Measurements from ENCODE around the gene ABCA4.
A peak's percentile ranks its signal among the peaks of the same experiment; 100 is the strongest.

ABCA4 gene

DNA sequence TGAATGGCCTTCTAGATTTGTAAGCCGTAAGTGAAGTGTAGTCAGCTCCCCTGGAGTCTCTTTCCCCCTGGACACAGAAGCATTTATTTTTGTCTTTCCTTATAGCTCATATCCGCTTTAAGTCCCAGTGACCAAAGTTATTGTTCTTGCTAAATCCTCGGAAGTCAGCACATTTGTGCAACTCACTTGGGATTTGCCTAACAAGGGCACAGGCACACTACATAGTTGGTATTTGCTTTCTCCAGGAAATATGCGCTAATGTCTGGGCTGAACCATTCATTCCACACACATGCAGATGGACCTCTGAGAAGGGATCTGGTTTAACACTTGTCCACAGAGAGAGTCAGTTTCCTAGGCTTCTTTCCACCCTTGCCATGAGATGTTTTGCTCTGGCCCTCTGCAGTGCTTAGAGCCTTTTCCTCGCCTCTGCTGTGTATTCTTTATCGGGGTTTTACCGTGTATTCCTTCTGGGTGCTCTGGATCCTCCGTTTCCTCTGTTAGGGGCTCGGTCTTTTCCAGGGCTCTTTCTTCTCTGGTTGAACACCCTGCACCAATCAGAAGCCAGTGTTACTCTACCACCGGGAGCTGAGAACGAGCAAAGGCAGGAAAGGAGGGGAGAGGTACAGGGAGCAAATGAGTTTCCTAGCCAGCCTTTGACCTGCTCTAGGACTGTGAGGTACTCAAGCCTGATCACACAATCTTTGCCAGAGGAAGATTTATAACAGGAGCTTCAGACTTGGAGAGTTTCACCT lies 72.4 kb downstream of the ABCA4 start:
- H3K36me3 ChIP-seq (ENCODE audit: control insufficient read depth, insufficient read depth, low read length), result no peaks in the 10 kb centered on the region
- H3K27me3 ChIP-seq (ENCODE audit: control insufficient read depth, insufficient read depth, low read length), result no peaks in the 10 kb centered on the region
- no peaks in the 10 kb centered on the region for H3K4me1 ChIP-seq (ENCODE audit: control insufficient read depth, insufficient read depth, low read length)
- H3K9ac ChIP-seq (ENCODE audit: low read length), result no peak overlapping the region
- H3K27ac ChIP-seq (ENCODE audit: low read depth, low read length), result no peak overlapping the region
- H3K4me3 ChIP-seq (ENCODE audit: low read length), result no peak overlapping the region

DNA sequence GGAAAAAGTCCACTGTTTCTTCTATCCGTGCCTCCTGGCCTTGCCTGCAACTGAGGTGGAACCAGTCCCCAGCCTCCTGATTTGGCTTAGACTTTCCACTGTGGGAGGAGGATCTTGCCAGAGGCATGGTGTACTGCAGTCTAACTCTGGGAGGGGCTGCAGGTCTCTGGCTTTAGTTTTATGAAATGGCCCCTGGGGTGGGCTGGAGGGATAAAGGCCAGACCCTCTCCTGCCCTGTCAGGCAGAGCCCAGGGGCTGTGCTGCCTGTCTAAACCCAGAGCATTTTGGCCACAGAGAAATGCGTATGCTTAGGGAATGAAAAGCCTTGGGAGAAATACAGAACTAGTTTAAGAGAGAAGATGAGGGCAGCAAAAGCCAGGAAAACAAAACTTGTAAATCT lies 73.0 kb downstream of the ABCA4 start:
- Histone ChIP-seq H3K4me3 (ENCODE audit: low read length) (no peak overlapping the region), H3K4me1 (ENCODE audit: control insufficient read depth, insufficient read depth, low read length) (no peaks in the 10 kb centered on the region), H3K27ac (ENCODE audit: low read depth, low read length) (no peak overlapping the region), H3K27me3 (ENCODE audit: control insufficient read depth, insufficient read depth, low read length) (no peaks in the 10 kb centered on the region), H3K9ac (ENCODE audit: low read length) (no peak overlapping the region), H3K36me3 (ENCODE audit: control insufficient read depth, insufficient read depth, low read length) (no peaks in the 10 kb centered on the region)

DNA sequence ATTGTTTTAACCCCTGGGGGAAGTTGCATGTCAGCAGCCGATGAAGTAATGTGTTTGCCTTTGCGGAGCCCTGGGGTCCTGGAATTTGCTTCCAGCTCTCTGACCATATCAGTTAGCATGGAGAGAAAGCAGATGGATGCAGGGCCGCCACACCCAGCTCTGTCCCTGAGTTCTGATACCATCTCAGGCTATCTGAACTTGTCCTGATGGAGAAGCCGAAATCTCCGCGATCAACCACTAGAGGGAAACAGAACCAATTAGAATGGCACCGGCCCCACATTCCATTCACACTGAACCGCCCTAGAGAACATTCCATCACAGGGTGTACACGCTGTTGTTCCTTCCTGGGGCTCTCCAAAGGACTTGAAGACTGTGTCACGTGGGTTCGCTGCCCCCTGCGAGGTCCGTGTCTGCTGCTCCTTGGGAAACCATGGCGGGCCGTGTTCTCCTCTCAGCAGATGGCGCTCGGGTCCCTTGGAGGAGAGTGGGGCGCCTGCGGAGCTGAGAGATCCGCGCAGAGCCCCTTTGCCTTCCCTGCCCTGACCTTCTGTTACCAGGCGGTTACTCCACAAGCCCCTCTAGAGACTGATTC lies 75.4 kb downstream of the ABCA4 start:
- H3K4me3 ChIP-seq (ENCODE audit: low read length), result peak overlapping the region; percentile 10
- no peaks in the 10 kb centered on the region for H3K4me1 ChIP-seq (ENCODE audit: control insufficient read depth, insufficient read depth, low read length)
- no peaks in the 10 kb centered on the region for H3K27me3 ChIP-seq (ENCODE audit: control insufficient read depth, insufficient read depth, low read length)
- peak overlapping the region; percentile 30 for H3K27ac ChIP-seq (ENCODE audit: low read depth, low read length)
- no peak overlapping the region for H3K9ac ChIP-seq (ENCODE audit: low read length)
- no peaks in the 10 kb centered on the region for H3K36me3 ChIP-seq (ENCODE audit: control insufficient read depth, insufficient read depth, low read length)

DNA sequence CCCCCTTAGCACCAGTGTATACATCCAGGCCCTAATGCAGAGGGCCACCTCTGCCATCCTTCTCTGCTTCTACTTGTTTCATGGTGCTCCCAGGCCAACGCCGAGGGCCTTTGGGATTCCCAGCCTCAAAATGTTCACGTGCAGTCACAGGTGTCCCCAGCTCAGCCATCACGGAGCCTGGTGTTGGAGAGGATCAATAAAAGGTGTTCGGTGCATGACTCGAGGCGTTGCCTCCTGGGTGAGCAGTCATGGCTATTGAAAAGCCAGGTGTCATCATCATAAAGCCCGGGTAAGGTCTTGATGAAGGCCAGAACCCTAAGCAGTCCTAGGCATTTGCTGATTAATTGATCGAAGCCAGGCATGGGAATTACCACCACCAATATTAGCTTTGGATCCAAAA lies 76.1 kb downstream of the ABCA4 start:
- Histone ChIP-seq H3K4me1 (ENCODE audit: control insufficient read depth, insufficient read depth, low read length) (no peaks in the 10 kb centered on the region), H3K9ac (ENCODE audit: low read length) (no peak overlapping the region), H3K36me3 (ENCODE audit: control insufficient read depth, insufficient read depth, low read length) (no peaks in the 10 kb centered on the region), H3K27me3 (ENCODE audit: control insufficient read depth, insufficient read depth, low read length) (no peaks in the 10 kb centered on the region), H3K4me3 (ENCODE audit: low read length) (no peak overlapping the region), H3K27ac (ENCODE audit: low read depth, low read length) (no peak overlapping the region)

DNA sequence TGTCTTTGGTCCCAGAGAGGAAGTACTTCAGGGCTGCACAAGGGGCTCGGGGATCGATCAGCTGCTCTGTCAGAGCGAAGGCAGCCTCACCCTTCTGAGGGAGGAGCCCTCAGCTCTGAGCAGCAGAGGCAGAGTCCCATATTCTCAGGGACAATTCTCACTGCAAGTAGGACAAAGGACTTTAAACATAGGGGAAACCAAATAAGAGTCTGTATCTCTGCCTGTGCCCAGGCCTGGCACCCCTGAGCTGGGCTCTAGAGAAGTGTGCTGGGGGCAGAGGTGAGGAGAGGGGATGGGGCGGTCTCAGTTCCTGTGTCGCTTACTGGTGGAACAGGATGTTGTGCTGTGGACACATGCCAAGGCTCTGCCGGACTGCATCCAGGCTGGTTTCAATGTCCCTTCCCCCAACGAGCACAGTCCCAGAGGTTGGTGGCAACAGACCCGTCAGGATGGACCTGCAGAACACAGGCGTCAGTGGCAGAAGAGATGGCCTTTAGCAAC lies 76.6 kb downstream of the ABCA4 start:
- Histone ChIP-seq H3K4me1 (ENCODE audit: control insufficient read depth, insufficient read depth, low read length) (no peaks in the 10 kb centered on the region), H3K27me3 (ENCODE audit: control insufficient read depth, insufficient read depth, low read length) (no peaks in the 10 kb centered on the region), H3K9ac (ENCODE audit: low read length) (no peak overlapping the region), H3K27ac (ENCODE audit: low read depth, low read length) (peak overlapping the region; percentile 3), H3K4me3 (ENCODE audit: low read length) (peak overlapping the region; percentile 9), H3K36me3 (ENCODE audit: control insufficient read depth, insufficient read depth, low read length) (no peaks in the 10 kb centered on the region)

DNA sequence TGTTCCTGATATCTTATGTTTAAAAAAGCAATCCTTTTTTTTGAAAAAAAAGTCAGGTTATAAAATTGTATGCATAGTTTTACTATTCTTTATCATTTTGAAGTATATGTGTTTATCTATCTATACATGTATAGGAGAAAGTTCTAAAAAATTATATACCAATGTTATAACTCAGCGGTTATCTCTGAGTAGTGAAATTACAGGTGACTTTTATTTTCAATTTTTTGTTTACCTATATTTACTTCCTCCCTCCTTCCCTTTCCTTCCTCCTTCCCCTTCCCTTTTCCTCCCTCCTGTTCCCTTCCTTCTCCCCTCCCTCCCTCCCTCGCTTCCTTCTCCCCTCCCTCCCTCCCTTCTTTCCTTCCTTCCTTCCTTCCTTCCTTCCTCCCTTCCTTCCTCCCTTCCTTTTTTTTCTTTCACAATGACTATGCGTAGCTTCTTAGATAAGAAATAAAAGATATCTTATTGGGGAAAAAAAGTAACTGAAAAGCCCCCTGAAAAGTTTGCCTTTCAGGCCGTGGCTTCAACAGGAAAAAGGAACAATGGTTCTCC lies 77.1 kb downstream of the ABCA4 start:
- Histone ChIP-seq H3K9ac (ENCODE audit: low read length) (no peak overlapping the region), H3K36me3 (ENCODE audit: control insufficient read depth, insufficient read depth, low read length) (no peaks in the 10 kb centered on the region), H3K27ac (ENCODE audit: low read depth, low read length) (peak overlapping the region; percentile 3), H3K27me3 (ENCODE audit: control insufficient read depth, insufficient read depth, low read length) (no peaks in the 10 kb centered on the region), H3K4me3 (ENCODE audit: low read length) (no peak overlapping the region), H3K4me1 (ENCODE audit: control insufficient read depth, insufficient read depth, low read length) (no peaks in the 10 kb centered on the region)

DNA sequence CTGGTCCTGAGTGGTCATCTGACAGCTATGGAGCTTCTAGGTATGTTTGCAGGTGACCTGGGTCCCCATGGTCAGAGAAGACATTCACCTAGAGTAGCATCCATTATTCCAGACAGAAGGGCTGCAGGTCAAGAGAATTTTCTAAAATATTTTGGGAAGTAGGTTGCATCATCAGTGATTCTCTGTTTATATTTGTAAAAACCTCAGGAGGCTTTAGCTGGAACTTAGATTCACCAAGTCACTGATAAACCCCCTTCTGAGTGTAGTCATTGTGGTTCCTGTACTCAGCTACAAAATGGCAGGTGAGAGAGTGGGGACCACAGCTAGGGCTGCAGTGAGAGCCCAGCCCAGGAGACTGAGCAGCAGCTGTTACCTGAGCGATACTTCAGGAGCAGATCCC lies 78.6 kb downstream of the ABCA4 start:
- Histone ChIP-seq H3K27ac (ENCODE audit: low read depth, low read length) (no peak overlapping the region), H3K4me3 (ENCODE audit: low read length) (no peak overlapping the region), H3K36me3 (ENCODE audit: control insufficient read depth, insufficient read depth, low read length) (no peaks in the 10 kb centered on the region), H3K9ac (ENCODE audit: low read length) (no peak overlapping the region), H3K4me1 (ENCODE audit: control insufficient read depth, insufficient read depth, low read length) (no peaks in the 10 kb centered on the region), H3K27me3 (ENCODE audit: control insufficient read depth, insufficient read depth, low read length) (no peaks in the 10 kb centered on the region)

DNA sequence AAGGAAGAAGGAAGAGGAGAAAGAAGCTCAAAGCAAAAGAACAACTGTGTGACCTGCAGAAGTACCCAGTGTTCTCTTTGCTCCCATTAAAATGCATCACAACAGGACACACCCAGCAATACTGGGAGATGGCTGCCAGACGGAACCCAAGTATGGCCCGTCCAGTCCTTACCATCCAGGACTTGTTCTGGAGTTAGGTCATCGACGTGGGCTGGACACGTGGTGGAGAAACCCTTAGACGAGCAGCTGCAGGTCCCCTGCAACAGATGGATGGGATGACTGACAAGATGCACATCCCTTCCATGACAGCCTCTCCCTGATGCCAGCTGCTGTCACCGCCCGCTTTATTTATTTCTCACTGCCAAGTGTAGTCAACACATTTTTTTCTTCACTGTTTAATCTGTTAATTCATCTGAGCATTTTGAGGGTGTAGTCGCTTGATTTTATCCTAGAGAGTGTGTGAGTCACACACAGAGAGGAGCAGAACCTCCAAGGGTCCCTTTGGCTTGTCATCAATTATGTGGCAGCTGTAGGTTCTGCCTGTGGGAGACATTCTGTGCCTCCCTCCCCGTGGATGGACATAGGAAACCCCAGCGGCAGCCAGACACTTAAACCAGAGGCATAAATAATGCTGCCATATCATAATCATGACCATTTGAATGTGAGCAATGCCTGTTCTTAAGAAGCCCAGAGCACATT lies 80.9 kb downstream of the ABCA4 start:
- Histone ChIP-seq H3K4me1 (ENCODE audit: control insufficient read depth, insufficient read depth, low read length) (no peaks in the 10 kb centered on the region), H3K36me3 (ENCODE audit: control insufficient read depth, insufficient read depth, low read length) (no peaks in the 10 kb centered on the region), H3K9ac (ENCODE audit: low read length) (no peak overlapping the region), H3K4me3 (ENCODE audit: low read length) (no peak overlapping the region), H3K27me3 (ENCODE audit: control insufficient read depth, insufficient read depth, low read length) (no peaks in the 10 kb centered on the region), H3K27ac (ENCODE audit: low read depth, low read length) (no peak overlapping the region)

DNA sequence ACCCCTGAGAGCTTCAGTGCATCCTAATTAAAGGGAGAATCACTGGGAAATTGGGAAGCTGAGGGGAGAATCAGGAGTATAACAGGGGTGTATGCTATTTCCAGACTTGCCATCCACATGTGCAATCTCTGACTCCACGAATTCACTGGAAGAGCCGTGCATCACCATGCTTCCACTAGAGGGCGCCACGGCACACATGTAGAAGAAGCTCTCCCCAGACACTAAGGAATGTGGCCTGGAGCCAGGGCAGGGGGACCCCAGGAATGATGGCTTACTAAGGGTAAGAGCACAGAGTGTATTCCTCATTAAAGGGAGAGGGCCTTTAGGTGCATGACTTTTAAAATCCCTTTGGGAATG lies 81.5 kb downstream of the ABCA4 start:
- Histone ChIP-seq H3K4me3 (ENCODE audit: low read length) (no peak overlapping the region), H3K27ac (ENCODE audit: low read depth, low read length) (no peak overlapping the region), H3K9ac (ENCODE audit: low read length) (no peak overlapping the region), H3K36me3 (ENCODE audit: control insufficient read depth, insufficient read depth, low read length) (no peaks in the 10 kb centered on the region), H3K27me3 (ENCODE audit: control insufficient read depth, insufficient read depth, low read length) (no peaks in the 10 kb centered on the region), H3K4me1 (ENCODE audit: control insufficient read depth, insufficient read depth, low read length) (no peaks in the 10 kb centered on the region)

DNA sequence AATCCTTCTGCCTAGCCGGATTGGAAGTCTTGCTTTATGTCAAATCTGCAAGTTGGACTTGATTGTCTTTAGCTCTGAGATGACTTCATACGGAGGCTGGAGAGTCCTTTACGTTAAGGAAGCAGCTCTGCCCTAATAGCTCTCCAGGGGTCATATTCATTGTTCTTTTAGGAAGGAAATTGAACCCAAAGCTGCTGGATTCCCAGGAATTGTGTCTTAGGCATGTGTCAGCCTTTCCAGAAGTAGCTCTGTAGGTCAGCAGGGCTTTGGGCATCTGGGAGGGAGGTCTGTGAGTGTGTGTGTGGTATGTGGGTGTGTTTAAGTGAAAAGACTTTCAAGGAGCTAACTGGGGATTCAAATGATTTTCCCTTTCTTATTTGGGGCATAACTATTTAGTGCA lies 82.4 kb downstream of the ABCA4 start:
- no peaks in the 10 kb centered on the region for H3K27me3 ChIP-seq (ENCODE audit: control insufficient read depth, insufficient read depth, low read length)
- no peaks in the 10 kb centered on the region for H3K36me3 ChIP-seq (ENCODE audit: control insufficient read depth, insufficient read depth, low read length)
- H3K4me1 ChIP-seq (ENCODE audit: control insufficient read depth, insufficient read depth, low read length), result no peaks in the 10 kb centered on the region
- H3K9ac ChIP-seq (ENCODE audit: low read length), result no peak overlapping the region
- H3K4me3 ChIP-seq (ENCODE audit: low read length), result no peak overlapping the region
- no peak overlapping the region for H3K27ac ChIP-seq (ENCODE audit: low read depth, low read length)

DNA sequence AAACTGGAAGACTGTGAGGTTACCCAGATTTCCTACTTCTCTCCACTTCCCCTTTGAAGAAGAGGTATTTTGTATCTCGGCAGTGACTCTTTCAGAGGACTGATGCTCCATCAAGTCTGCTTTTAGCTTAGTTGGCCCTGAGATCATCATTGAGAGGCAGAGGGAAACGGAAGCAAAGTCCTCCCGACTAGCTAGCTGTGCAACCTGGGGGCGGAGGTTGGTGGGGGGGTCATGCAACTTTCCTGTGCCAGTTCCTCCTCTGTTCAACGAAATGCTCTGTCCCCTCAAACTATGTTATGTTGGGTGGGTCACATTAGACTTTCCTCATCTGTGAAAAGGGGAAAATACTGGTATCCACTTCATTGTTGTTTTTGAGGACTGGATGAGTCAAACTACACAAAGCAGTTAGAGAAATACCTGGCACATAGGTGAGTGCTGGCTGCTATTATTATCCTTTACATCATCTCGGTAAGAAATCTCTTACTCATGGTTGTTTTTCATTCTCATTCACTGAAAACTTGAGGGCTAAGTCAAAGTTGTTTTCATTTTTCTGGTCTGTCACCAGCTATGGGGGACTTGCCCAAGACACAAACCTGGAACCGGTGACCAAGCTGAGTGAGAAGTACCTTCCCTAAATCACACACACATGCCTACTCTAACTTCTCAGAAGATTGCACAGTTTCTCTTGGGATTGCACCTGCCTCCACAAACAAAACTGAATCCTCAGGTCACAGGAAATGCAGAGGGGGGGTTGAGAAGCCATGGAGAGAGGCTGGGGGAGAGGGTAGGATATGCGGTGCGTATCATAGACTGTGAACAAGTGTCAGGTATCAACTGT lies 83.3 kb downstream of the ABCA4 start:
- Histone ChIP-seq H3K4me3 (ENCODE audit: low read length) (no peak overlapping the region), H3K36me3 (ENCODE audit: control insufficient read depth, insufficient read depth, low read length) (no peaks in the 10 kb centered on the region), H3K4me1 (ENCODE audit: control insufficient read depth, insufficient read depth, low read length) (no peaks in the 10 kb centered on the region), H3K27me3 (ENCODE audit: control insufficient read depth, insufficient read depth, low read length) (no peaks in the 10 kb centered on the region), H3K27ac (ENCODE audit: low read depth, low read length) (no peak overlapping the region), H3K9ac (ENCODE audit: low read length) (no peak overlapping the region)

DNA sequence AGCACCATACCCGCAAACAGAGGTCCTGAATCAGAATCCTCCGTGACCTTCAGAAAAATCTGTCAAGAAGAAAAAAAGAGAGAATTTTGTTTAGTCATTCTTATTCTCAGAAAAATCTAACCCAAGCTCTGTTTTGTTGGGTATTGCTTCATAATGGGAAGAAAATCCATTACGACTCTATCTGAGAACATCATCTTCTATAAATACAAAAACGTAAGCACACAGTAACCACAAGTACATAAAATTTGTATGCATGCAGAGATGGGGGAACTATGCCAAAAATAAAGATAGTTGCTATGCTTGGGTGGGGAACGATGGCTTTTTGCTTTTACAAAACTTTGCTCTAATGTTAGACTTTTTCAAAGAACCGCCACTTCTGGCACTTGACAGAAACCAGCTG lies 84.2 kb downstream of the ABCA4 start:
- Histone ChIP-seq H3K4me1 (ENCODE audit: control insufficient read depth, insufficient read depth, low read length) (no peaks in the 10 kb centered on the region), H3K27me3 (ENCODE audit: control insufficient read depth, insufficient read depth, low read length) (no peaks in the 10 kb centered on the region), H3K4me3 (ENCODE audit: low read length) (no peak overlapping the region), H3K9ac (ENCODE audit: low read length) (no peak overlapping the region), H3K36me3 (ENCODE audit: control insufficient read depth, insufficient read depth, low read length) (no peaks in the 10 kb centered on the region), H3K27ac (ENCODE audit: low read depth, low read length) (no peak overlapping the region)
